OCI-LY7 (cell line): ENCODE results near the gene PIEZO1.
"Not testable (repeated sequence)": the region's sequence is repeated elsewhere in the genome, so short reads cannot be mapped to it uniquely, and the experiment has no call there.

ENCODE experiments used
- CTCF ChIP-seq: fragments of 200-600 bp; sonication (generic); conservative IDR thresholded peaks from 2 replicates; pipeline ENCODE4 v1.5.1; 2014; ENCODE audit warnings: mild to moderate bottlenecking, antibody characterized with exemption, low read length, moderate library complexity, mixed read lengths
- EZH2phosphoT487 ChIP-seq: fragments of 200-600 bp; sonication (generic); IDR thresholded peaks from 2 replicates; pipeline ENCODE4 v1.6.1; 2018; ENCODE audit warnings: low read depth, borderline replicate concordance, mild to moderate bottlenecking, mixed run types, antibody characterized with exemption, low read length, moderate library complexity, mixed read lengths

- not testable (repeated sequence) for TF ChIP-seq CTCF, EZH2phosphoT487
These were observed 115.5 kb downstream of the PIEZO1 start for GRCh38 chr16:88669493-88669892.
